ACC112 (cell line): ENCODE results near the gene PSTPIP2.
"Not testable (repeated sequence)": the region's sequence is repeated elsewhere in the genome, so short reads cannot be mapped to it uniquely, and the experiment has no call there.

Source experiments
- H2AFZ ChIP-seq: fragments of 200-600 bp; sonication (generic); one replicate; pipeline ENCODE4 v1.6.0; 2017; ENCODE audit warnings: antibody characterized with exemption, low read length; ENCODE audit not compliant: unreplicated experiment
- H3K27ac ChIP-seq: fragments of 200-600 bp; sonication (generic); 2 replicates; pipeline ENCODE4 v1.5.1; 2014; ENCODE audit warnings: low read depth, mild to moderate bottlenecking, antibody characterized with exemption, low read length, moderate library complexity
- H3K27me3 ChIP-seq: fragments of 200-600 bp; sonication (generic); 2 replicates; pipeline ENCODE4 v1.6.1; 2014; ENCODE audit warnings: mild to moderate bottlenecking, antibody characterized with exemption, low read length, moderate library complexity, mixed read lengths; ENCODE audit not compliant: insufficient read depth
- H3K36me3 ChIP-seq: fragments of 200-600 bp; sonication (generic); 2 replicates; pipeline ENCODE4 v1.6.1; 2016; ENCODE audit warnings: mild to moderate bottlenecking, antibody characterized with exemption, low read length, moderate library complexity, mixed read lengths; ENCODE audit not compliant: insufficient read depth
- H3K4me1 ChIP-seq: fragments of 200-600 bp; sonication (generic); one replicate; pipeline ENCODE4 v1.6.1; 2016; ENCODE audit warnings: low read length, mixed read lengths; ENCODE audit not compliant: insufficient read depth, unreplicated experiment, control insufficient read depth
- H3K4me3 ChIP-seq: fragments of 200-600 bp; sonication (generic); 2 replicates; pipeline ENCODE4 v1.5.1; 2014; ENCODE audit warnings: mild to moderate bottlenecking, low read depth, low read length
- H3K79me2 ChIP-seq: fragments of 200-600 bp; sonication (generic); one replicate; pipeline ENCODE4 v1.6.0; 2016; ENCODE audit warnings: low read length; ENCODE audit not compliant: control insufficient read depth, unreplicated experiment, insufficient read depth

PSTPIP2 gene

GRCh38 chr18:45962866-45963265 is 109.2 kb downstream of the PSTPIP2 start:
- H3K79me2 ChIP-seq: peaks cover 79% of the 10 kb centered on the region
- H3K4me3 ChIP-seq: 0 out of 2 replicates have a peak overlapping the region, but pooled peaks have one; percentile 25
- no peaks in the 10 kb centered on the region for H3K27me3 ChIP-seq
- peak overlapping the region; percentile 89 for H3K27ac ChIP-seq
- H2AFZ ChIP-seq: no peak overlapping the region
- peaks cover 18% of the 10 kb centered on the region for H3K36me3 ChIP-seq
- peaks cover 64% of the 10 kb centered on the region for H3K4me1 ChIP-seq

- Histone ChIP-seq H3K4me1 (peaks cover 65% of the 10 kb centered on the region), H3K4me3 (peak overlapping the region; percentile 45), H3K36me3 (peaks cover 21% of the 10 kb centered on the region), H3K27me3 (no peaks in the 10 kb centered on the region), H3K79me2 (peaks cover 83% of the 10 kb centered on the region), H2AFZ (no peak overlapping the region), H3K27ac (peak overlapping the region; percentile 89)
Observed at GRCh38 chr18:45962461-45962860, 109.6 kb downstream of the PSTPIP2 start.

GRCh38 chr18:45959484-45959883 is 112.6 kb downstream of the PSTPIP2 start:
- peaks cover 90% of the 10 kb centered on the region for H3K4me1 ChIP-seq
- not testable (repeated sequence) for H3K27ac ChIP-seq, H3K4me3 ChIP-seq, H3K27me3 ChIP-seq, H2AFZ ChIP-seq
- H3K79me2 ChIP-seq: peaks cover 82% of the 10 kb centered on the region
- H3K36me3 ChIP-seq: peaks cover 31% of the 10 kb centered on the region

- Histone ChIP-seq H3K27me3 (no peaks in the 10 kb centered on the region), H3K4me1 (peaks cover 90% of the 10 kb centered on the region), H3K27ac (peak overlapping the region; percentile 86), H2AFZ (no peak overlapping the region), H3K4me3 (peak overlapping the region; percentile 35; the same call in 1 of the 2 replicates), H3K79me2 (peaks cover 79% of the 10 kb centered on the region), H3K36me3 (peaks cover 36% of the 10 kb centered on the region)
Observed at GRCh38 chr18:45958730-45959129, 113.3 kb downstream of the PSTPIP2 start.

- peaks cover 90% of the 10 kb centered on the region for H3K4me1 ChIP-seq
- H3K36me3 ChIP-seq: peaks cover 43% of the 10 kb centered on the region
- H3K27ac ChIP-seq: peak overlapping the region; percentile 86
- no peaks in the 10 kb centered on the region for H3K27me3 ChIP-seq
- no peak overlapping the region for H2AFZ ChIP-seq
- H3K79me2 ChIP-seq: peaks cover 80% of the 10 kb centered on the region
- H3K4me3 ChIP-seq: peak overlapping the region; percentile 35; the same call in 1 of the 2 replicates
Observed at GRCh38 chr18:45958027-45958426, 114.0 kb downstream of the PSTPIP2 start.

- Histone ChIP-seq H3K4me1 (peaks cover 88% of the 10 kb centered on the region), H3K79me2 (peaks cover 84% of the 10 kb centered on the region), H3K27ac (peak overlapping the region; percentile 86)
Observed at GRCh38 chr18:45957100-45957499, 115.0 kb downstream of the PSTPIP2 start.

GRCh38 chr18:45954070-45954934 is 117.8 kb downstream of the PSTPIP2 start:
- Histone ChIP-seq H3K27ac (peak overlapping the region; percentile 86), H2AFZ (peak overlapping the region; percentile 0), H3K27me3 (no peaks in the 10 kb centered on the region), H3K36me3 (peaks cover 64% of the 10 kb centered on the region), H3K4me1 (peaks cover 87% of the 10 kb centered on the region), H3K4me3 (peak overlapping the region; percentile 51; the same call in 1 of the 2 replicates), H3K79me2 (peaks cover 77% of the 10 kb centered on the region)

More at GRCh38 chr18:45957100-45957499, 115.0 kb downstream of the PSTPIP2 start:
- Histone ChIP-seq H2AFZ (no peak overlapping the region), H3K36me3 (peaks cover 52% of the 10 kb centered on the region), H3K27me3 (no peaks in the 10 kb centered on the region), H3K4me3 (peak overlapping the region; percentile 22; the same call in 1 of the 2 replicates)

- Histone ChIP-seq H3K4me3 (peak overlapping the region; percentile 38), H3K79me2 (peaks cover 54% of the 10 kb centered on the region), H3K27me3 (no peaks in the 10 kb centered on the region), H3K4me1 (peaks cover 60% of the 10 kb centered on the region), H3K27ac (peak overlapping the region; percentile 88), H2AFZ (no peak overlapping the region), H3K36me3 (peaks cover 79% of the 10 kb centered on the region)
Observed at GRCh38 chr18:45951016-45951714, 120.9 kb downstream of the PSTPIP2 start.

- Histone ChIP-seq H3K36me3 (peaks cover 77% of the 10 kb centered on the region), H2AFZ (no peak overlapping the region), H3K27ac (no peak overlapping the region)
Observed at GRCh38 chr18:45945669-45946068, 126.4 kb downstream of the PSTPIP2 start.

GRCh38 chr18:45940724-45941123 is 131.3 kb downstream of the PSTPIP2 start:
- H2AFZ ChIP-seq: no peak overlapping the region
- H3K27ac ChIP-seq: no peak overlapping the region
- H3K79me2 ChIP-seq: peaks cover 3% of the 10 kb centered on the region
- H3K36me3 ChIP-seq: peaks cover 69% of the 10 kb centered on the region
- no peaks in the 10 kb centered on the region for H3K27me3 ChIP-seq
- peaks cover 4% of the 10 kb centered on the region for H3K4me1 ChIP-seq
- no peak overlapping the region for H3K4me3 ChIP-seq

More at GRCh38 chr18:45945669-45946068, 126.4 kb downstream of the PSTPIP2 start:
- Histone ChIP-seq H3K4me1 (peaks cover 10% of the 10 kb centered on the region), H3K27me3 (no peaks in the 10 kb centered on the region), H3K4me3 (no peak overlapping the region), H3K79me2 (peaks cover 21% of the 10 kb centered on the region)
